ENCODE results near the gene GCNT2. TPM values are rescaled to one million over a fixed set of nuclear protein-coding genes. Genes with fewer than 3 reads are reported as not detected.

The GCNT2 gene
- total RNA-seq, 1 experiment from 2014 or later = 18.3 TPM

- intact Hi-C loops (cut with micrococcal nuclease) = no loop called here
- ChIA-PET POLR2A (ENCODE audit: unreplicated experiment) (no interaction called here), CTCF (no interaction called here)
- no peak overlapping the region for H3K4me3 ChIP-seq (ENCODE audit: low read length)
- no peaks in the 10 kb centered on the region for H3K9me2 ChIP-seq (replicated peaks; ENCODE audit: low read length)
- no peak overlapping the region for H3K4me2 ChIP-seq (ENCODE audit: low read length)
- no peaks in the 10 kb centered on the region for H3K9me3 ChIP-seq (ENCODE audit: low read length)
- BruUV-seq (replicated peaks) = no TSS peak
- peaks cover 8% of the 10 kb centered on the region; the same call in 1 of the 2 replicates for H3K36me3 ChIP-seq (ENCODE audit: low read depth, low read length)
- no peak for TF ChIP-seq EZH2 (IDR thresholded peaks at IDR 0.05; ENCODE audit: low read length, unreplicated experiment)
- TF ChIP-seq CTCF (conservative IDR thresholded peaks at IDR 0.05; ENCODE audit: low read depth, low read length) = no peak
- TF ChIP-seq EZH2phosphoT487 (IDR thresholded peaks at IDR 0.05; ENCODE audit: borderline replicate concordance, low read length) = no peak
- ATAC-seq (no peak), DNase-seq (no peak)
- H3F3A ChIP-seq (ENCODE audit: low read length, unreplicated experiment) = no peaks in the 10 kb centered on the region
- H3K4me1 ChIP-seq (ENCODE audit: insufficient read depth, low read length) = no peaks in the 10 kb centered on the region
- H3K79me2 ChIP-seq (ENCODE audit: low read length) = 0 out of 2 replicates have a peak, but pooled peaks cover 3% of the 10 kb centered on the region
- no peak overlapping the region for H3K9ac ChIP-seq (ENCODE audit: low read length)
- H3K27ac ChIP-seq (ENCODE audit: low read length) = no peak overlapping the region
- no peaks in the 10 kb centered on the region for H3K27me3 ChIP-seq (ENCODE audit: low read length)
- H4K20me1 ChIP-seq (ENCODE audit: low read length) = no peaks in the 10 kb centered on the region
- no peak overlapping the region for H2AFZ ChIP-seq (ENCODE audit: low read length)
Observed at GRCh38 chr6:10559522-10560152, 38.5 kb downstream of the GCNT2 start.

GRCh38 chr6:10561611-10562199, 40.6 kb downstream of the GCNT2 start:
- Histone ChIP-seq H3K9ac (ENCODE audit: low read length) (no peak overlapping the region), H3K27ac (ENCODE audit: low read length) (no peak overlapping the region), H3K4me2 (ENCODE audit: low read length) (no peak overlapping the region), H3F3A (ENCODE audit: low read length, unreplicated experiment) (no peaks in the 10 kb centered on the region), H3K9me3 (ENCODE audit: low read length) (no peaks in the 10 kb centered on the region), H3K4me3 (ENCODE audit: low read length) (no peak overlapping the region), H3K27me3 (ENCODE audit: low read length) (no peaks in the 10 kb centered on the region), H3K9me2 (replicated peaks; ENCODE audit: low read length) (no peaks in the 10 kb centered on the region), H3K36me3 (ENCODE audit: low read depth, low read length) (peaks cover 6% of the 10 kb centered on the region; the same call in 1 of the 2 replicates), H3K79me2 (ENCODE audit: low read length) (no peaks in the 10 kb centered on the region), H4K20me1 (ENCODE audit: low read length) (no peaks in the 10 kb centered on the region), H2AFZ (ENCODE audit: low read length) (no peak overlapping the region), H3K4me1 (ENCODE audit: insufficient read depth, low read length) (no peaks in the 10 kb centered on the region)
- no peak for TF ChIP-seq EZH2phosphoT487 (IDR thresholded peaks at IDR 0.05; ENCODE audit: borderline replicate concordance, low read length)
- TF ChIP-seq CTCF (conservative IDR thresholded peaks at IDR 0.05; ENCODE audit: low read depth, low read length) = no peak
- TF ChIP-seq EZH2 (IDR thresholded peaks at IDR 0.05; ENCODE audit: low read length, unreplicated experiment) = no peak
- intact Hi-C loops (cut with micrococcal nuclease) = no loop called here
- no TSS peak for BruUV-seq (replicated peaks)
- ATAC-seq = no peak
- ChIA-PET POLR2A (ENCODE audit: unreplicated experiment) (no interaction called here), CTCF (no interaction called here)
- no peak for DNase-seq

GRCh38 chr6:10564975-10565673, 44.0 kb downstream of the GCNT2 start:
- Histone ChIP-seq H3K9me3 (ENCODE audit: low read length) (no peaks in the 10 kb centered on the region), H3K79me2 (ENCODE audit: low read length) (no peaks in the 10 kb centered on the region), H3K4me3 (ENCODE audit: low read length) (no peak overlapping the region), H3K4me1 (ENCODE audit: insufficient read depth, low read length) (no peaks in the 10 kb centered on the region), H3K36me3 (ENCODE audit: low read depth, low read length) (no peaks in the 10 kb centered on the region), H3K9me2 (replicated peaks; ENCODE audit: low read length) (no peaks in the 10 kb centered on the region), H4K20me1 (ENCODE audit: low read length) (no peaks in the 10 kb centered on the region), H3F3A (ENCODE audit: low read length, unreplicated experiment) (no peaks in the 10 kb centered on the region), H2AFZ (ENCODE audit: low read length) (no peak overlapping the region), H3K9ac (ENCODE audit: low read length) (no peak overlapping the region), H3K4me2 (ENCODE audit: low read length) (no peak overlapping the region), H3K27ac (ENCODE audit: low read length) (no peak overlapping the region), H3K27me3 (ENCODE audit: low read length) (no peaks in the 10 kb centered on the region)
- intact Hi-C loops (cut with micrococcal nuclease) = no loop called here
- CTCF ChIA-PET = no interaction called here
- BruUV-seq (replicated peaks) = no TSS peak
- POLR2A ChIA-PET (ENCODE audit: unreplicated experiment) = no interaction called here
- no peak for DNase-seq
- ATAC-seq = no peak
- TF ChIP-seq EZH2 (IDR thresholded peaks at IDR 0.05; ENCODE audit: low read length, unreplicated experiment) (no peak), EZH2phosphoT487 (IDR thresholded peaks at IDR 0.05; ENCODE audit: borderline replicate concordance, low read length) (no peak), CTCF (conservative IDR thresholded peaks at IDR 0.05; ENCODE audit: low read depth, low read length) (no peak)
